NOMO-1 treated with DMSO at 0.1 percent for 48 hours (cell line): ENCODE results near the gene FTO.
"Not testable (repeated sequence)": the region's sequence is repeated elsewhere in the genome, so short reads cannot be mapped to it uniquely, and the experiment has no call there.

Experiments
- DNase-seq: peaks from one replicate; lab custom pipeline; 2025; ENCODE audit not compliant: unreplicated experiment; lab: John Stamatoyannopoulos, UW

FTO gene

GRCh38 chr16:53821487-53821886 is 117.5 kb downstream of the FTO start:
- no peak for DNase-seq

DNA sequence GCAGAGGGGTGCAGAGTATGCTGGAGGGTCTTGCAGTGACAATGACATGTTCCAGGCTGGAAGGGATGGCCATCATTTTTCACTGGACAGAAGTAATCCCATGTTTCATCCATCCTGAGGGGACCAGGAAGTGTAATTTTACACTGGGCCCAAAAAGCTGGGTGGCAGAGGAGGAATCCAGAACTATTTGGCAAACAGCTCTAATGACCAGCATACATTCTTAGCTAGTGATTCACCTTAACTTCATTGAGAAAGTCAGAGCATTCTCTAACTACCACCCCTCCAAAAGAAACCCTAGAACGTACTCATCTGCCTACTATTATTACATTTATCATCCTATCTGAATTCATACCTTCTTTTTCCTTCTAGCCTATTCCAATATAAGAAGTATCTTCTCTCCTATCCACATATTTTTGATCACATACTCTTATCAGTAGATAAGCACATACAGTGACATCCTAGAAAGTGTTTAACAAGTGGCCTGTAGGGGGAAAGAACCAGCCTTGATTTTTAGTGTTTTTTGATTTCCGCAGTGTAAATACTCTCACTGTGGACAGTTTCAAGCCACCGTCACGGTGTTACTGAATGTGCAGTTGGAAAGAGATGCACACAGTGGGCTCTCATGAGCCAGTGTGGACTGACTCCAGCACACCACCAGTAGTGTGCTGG is 118.1 kb downstream of the FTO start:
- DNase-seq = no peak

DNA sequence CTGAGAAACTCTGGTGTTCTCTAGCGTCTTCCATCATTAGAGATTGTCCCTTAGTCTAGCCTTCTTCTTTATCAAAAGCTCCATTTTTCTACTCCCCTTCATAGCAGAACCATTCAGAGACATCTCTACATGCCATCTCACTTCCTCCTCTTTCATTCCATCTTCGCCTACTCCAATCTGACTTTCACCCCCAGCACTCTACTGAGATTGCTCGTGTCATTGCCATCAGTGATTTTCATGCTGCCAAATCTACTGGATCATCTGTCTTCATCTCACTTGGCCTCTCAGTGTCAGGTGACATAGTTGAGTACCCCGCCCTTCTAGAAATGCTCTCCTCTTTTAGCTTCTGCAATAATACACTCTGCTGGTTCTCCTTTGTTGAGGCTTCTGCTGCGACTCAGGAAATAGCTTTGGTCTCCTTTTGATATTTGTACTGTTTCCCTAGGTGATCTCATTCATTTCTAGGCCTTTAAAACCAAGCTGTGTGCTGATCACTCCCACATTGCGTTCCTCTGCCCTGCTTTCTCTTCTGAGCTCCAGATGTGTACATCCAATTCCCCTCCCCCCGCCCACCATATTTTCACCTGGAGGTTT is 119.1 kb downstream of the FTO start:
- DNase-seq = peak; percentile 10

DNA sequence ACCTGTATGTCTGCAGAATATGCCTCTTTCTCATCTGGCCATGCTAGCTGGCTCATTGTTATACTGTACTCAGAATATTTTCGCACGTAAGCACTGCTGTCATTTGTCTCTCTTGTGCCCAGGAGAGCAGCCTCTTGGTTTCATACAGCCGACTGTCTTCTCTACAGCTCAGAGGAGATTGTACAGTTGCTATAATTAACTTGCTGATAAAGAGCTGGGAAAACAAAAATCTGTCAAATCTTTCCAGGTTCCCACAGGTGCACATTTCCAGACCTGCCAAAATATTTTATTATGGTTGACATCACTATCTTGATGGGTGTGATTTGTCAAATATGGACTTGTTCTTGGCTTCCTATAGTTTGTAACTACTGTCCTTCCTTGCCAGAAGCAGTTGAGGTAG is 122.7 kb downstream of the FTO start:
- no peak for DNase-seq

DNA sequence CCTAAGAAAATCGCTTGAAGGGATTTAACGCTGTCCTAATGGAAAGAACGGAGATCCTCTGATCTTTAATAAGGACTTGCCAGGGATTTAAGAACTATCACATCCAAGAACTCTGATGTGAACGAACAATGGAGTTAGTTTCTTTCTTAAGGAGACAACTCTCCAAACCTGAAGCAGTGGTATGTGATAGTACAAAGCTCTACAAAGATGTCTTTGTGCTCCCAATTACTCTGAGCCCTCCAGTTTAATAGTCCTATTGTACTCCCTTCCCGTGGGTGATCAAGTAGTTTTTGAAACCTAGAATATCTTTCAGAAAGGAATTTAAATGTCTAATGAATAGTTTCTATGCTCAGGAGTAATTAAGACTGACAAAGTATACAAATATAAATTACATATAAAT is 123.8 kb downstream of the FTO start:
- DNase-seq = no peak

GRCh38 chr16:53829186-53829747 is 125.3 kb downstream of the FTO start:
- DNase-seq = no peak

GRCh38 chr16:53832896-53833544 is 129.1 kb downstream of the FTO start:
- DNase-seq = no peak

GRCh38 chr16:53836142-53836541 is 132.2 kb downstream of the FTO start:
- no peak for DNase-seq

- DNase-seq = no peak
Observed at GRCh38 chr16:53836680-53837079, 132.7 kb downstream of the FTO start.

DNA sequence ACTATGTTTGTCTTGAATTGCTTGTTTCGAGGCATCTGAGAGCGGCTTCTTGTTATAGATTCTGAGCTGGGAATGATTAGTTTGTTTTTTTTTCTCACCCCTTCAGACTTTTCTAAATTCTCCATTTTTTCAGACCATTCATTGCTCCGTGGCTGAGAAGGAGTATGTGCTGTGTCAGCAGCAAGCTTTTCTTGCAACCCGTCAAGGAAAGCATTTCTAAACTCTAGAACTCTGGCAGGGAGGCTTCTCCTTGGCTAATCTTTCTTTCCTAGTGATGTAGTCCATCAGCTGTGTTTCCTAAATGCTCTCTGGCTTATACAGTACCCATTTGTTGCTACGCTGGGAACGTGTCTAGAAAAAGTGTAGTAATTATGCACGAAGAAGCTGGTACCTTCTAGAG is 133.5 kb downstream of the FTO start:
- no peak for DNase-seq

DNA sequence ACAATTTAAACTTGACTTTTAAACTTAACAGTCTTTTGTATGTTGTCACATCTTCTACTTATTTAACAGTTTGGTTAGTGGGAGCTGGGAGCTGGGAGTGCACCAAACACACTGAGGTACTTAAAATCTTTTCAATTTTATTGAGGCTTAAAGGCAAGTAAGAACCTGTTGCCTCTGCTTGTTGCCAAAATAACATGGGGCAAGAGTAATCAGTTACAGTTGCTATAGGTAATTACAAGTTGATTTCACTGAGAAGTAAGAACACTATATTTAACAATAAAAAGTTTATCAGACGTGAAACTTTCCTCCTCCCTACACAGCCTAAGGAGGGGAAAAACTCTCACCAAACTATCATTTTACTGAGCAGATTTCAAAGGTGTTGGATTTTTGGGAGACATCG is 135.2 kb downstream of the FTO start:
- no peak for DNase-seq

- DNase-seq = no peak
Observed at GRCh38 chr16:53840456-53840855, 136.5 kb downstream of the FTO start.

- DNase-seq = no peak
Observed at GRCh38 chr16:53841884-53842283, 137.9 kb downstream of the FTO start.

GRCh38 chr16:53843084-53843483 is 139.1 kb downstream of the FTO start:
- DNase-seq = no peak

DNA sequence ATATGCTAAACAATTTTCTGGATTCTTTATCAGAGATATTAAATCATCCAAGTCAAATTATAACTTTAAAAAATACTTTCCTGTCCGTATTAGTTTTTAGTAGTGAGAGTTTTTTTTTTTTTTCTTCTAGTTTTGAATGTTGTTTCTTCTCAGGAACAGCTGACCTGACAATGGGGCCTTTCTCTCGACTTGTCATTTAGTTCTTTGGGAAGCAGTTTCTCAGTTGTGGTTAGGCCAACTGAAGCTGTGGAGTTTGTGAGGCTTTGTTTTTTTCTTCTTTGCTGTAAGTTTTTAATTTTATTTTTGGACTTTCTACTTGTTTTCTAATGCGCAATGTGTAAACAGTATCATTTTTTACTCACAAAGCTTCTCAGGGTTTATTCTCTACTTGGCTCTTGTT is 140.8 kb downstream of the FTO start:
- no peak for DNase-seq

- not testable (repeated sequence) for DNase-seq
Observed at GRCh38 chr16:53846549-53846948, 142.6 kb downstream of the FTO start.

DNA sequence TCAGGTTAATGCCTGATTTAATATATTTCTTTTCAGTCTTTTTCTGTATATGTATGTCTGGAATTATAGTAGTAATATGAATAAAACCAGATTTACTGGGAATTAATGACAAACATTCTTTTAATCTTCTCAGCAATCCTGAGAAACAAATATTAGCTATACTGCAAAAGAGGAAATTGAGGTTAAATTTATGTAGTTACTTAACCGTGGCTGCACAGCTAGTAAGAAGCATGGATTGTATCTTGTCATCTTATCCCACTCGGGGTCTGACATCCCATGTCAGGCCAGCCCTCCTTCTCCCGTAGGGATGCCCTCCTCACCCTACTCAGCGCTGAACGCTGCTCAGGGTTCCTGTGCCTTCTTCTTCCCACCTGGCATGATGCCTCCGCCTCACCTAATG is 143.0 kb downstream of the FTO start:
- peak; percentile 67 for DNase-seq

GRCh38 chr16:53848277-53848942 is 144.5 kb downstream of the FTO start:
- DNase-seq = no peak

- no peak for DNase-seq
Observed at GRCh38 chr16:53848950-53849349, 145.0 kb downstream of the FTO start.

DNA sequence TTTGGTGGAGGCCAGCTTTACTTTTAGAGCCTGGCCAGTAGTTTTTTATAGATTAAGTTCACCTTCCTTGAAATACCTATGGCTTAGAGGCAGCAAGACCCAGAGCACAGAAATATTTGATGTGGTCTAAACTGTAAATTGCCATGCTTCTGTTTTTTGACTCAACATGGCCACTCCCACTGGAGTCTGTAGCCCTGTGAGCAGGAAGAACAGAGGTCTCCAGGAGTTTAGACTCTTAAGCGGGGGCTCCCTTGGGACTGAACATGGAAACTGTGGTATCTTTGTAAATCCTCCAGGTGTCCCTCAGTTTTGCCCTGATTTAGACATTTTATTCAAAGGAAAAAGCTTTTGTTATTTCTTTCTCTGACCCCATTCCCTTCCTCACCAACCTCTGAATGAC is 145.6 kb downstream of the FTO start:
- DNase-seq = peak; percentile 17

DNA sequence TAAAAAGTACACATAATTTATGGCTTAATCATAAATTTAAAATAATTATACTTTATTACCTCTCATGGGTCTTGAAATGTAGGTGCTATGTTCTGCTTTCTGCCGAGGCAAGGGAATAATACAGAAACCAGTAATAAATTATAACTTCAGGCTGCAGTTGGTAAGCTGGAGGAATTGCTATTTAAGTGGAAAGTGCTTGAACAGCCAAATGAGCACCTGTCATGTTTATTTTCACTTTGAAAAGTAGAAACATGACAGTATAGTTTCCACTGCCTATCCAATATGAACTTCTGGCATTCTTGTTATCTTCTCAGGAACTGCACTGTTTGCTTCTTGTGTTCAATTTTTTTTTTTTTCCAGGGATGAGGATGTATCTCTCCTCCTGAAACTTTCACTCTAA is 146.0 kb downstream of the FTO start:
- DNase-seq = peak; percentile 61

DNA sequence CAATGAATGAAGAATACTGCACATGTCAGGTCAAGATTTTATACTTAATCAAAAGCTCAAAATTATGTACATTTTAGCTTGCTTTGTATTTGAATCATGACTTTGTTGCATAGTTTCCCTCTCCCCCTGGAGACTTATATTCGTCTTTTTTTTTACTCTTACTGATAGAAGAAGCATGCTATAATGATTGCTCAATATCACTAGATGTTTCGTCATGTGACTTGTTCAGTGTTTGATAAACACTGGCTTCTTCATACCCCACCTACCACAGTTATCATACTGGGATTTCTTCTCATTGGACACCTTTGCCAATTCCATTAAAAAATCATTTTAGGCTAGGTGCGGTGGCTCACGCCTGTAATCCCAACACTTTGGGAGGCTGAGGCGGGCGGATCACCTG is 148.7 kb downstream of the FTO start:
- peak; percentile 13 for DNase-seq
